Suprapubic skin (tissue), 4 donors: ENCODE data around the gene LMLN.

Source experiments
- EP300 ChIP-seq: sonication (generic); formaldehyde crosslinking; IDR thresholded peaks from one replicate; pipeline ENCODE4 v1.6.1; 2017; ENCODE audit warnings: antibody characterized with exemption
- POLR2A ChIP-seq, 2 donors: fragments of 450-650 bp; IDR thresholded peaks; one replicate each; pipeline ENCODE4 v1.6.1; 2017; ENCODE audit warnings: antibody characterized with exemption in 2 of 2, mild to moderate bottlenecking in 2 of 2, moderate library complexity in 2 of 2
- POLR2AphosphoS5 ChIP-seq, 3 donors: sonication (generic); formaldehyde crosslinking; IDR thresholded peaks; one replicate each; pipeline ENCODE4 v1.6.1; 2017; ENCODE audit warnings: antibody characterized with exemption in 3 of 3
- TF ChIP-seq, protein P1 (sequence below), 2 donors: fragments of 200-600 bp in 1 of 2; fragments of 450-650 bp in 1 of 2; sonication (generic) in 1 of 2; IDR thresholded peaks; one replicate each; pipeline ENCODE4 v1.5.1; 2016 to 2019; ENCODE audit warnings: antibody characterized with exemption in 2 of 2, mild to moderate bottlenecking in 1 of 2, moderate library complexity in 1 of 2

DNA sequence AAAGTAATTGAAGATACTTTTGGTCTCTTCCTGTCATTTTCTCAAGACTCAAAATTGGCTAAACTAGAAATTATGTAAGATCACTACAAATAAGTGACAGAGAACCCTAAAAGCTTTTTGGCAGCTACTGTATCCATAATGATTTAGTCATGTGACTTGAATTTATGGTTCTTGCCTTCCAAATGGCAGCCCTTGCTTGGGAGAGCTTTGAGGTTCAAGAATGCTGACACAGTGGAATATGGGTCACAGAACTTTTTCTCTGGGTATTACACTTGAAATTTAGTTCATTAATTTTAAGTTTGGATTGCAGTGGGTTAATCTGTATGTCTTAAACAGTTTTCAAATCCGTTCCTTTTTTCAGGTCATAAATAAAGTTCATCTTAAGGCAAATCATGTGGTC is 14.0 kb downstream of the LMLN start:
- TF ChIP-seq, protein P1, sequence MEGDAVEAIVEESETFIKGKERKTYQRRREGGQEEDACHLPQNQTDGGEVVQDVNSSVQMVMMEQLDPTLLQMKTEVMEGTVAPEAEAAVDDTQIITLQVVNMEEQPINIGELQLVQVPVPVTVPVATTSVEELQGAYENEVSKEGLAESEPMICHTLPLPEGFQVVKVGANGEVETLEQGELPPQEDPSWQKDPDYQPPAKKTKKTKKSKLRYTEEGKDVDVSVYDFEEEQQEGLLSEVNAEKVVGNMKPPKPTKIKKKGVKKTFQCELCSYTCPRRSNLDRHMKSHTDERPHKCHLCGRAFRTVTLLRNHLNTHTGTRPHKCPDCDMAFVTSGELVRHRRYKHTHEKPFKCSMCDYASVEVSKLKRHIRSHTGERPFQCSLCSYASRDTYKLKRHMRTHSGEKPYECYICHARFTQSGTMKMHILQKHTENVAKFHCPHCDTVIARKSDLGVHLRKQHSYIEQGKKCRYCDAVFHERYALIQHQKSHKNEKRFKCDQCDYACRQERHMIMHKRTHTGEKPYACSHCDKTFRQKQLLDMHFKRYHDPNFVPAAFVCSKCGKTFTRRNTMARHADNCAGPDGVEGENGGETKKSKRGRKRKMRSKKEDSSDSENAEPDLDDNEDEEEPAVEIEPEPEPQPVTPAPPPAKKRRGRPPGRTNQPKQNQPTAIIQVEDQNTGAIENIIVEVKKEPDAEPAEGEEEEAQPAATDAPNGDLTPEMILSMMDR (IDR thresholded peaks at IDR 0.05), result no peak
- TF ChIP-seq POLR2A (IDR thresholded peaks at IDR 0.05) (no peak), POLR2AphosphoS5 (IDR thresholded peaks at IDR 0.05) (no peak), EP300 (no peak)
